Brain pericyte (primary cell): ENCODE measurements around the gene UBL7.

Experiments used
- DNase-seq: peaks from one replicate; pipeline ENCODE4 v3.0.0-alpha.2; 2012; ENCODE audit warnings: low read depth, low spot score

The UBL7 gene

DNA sequence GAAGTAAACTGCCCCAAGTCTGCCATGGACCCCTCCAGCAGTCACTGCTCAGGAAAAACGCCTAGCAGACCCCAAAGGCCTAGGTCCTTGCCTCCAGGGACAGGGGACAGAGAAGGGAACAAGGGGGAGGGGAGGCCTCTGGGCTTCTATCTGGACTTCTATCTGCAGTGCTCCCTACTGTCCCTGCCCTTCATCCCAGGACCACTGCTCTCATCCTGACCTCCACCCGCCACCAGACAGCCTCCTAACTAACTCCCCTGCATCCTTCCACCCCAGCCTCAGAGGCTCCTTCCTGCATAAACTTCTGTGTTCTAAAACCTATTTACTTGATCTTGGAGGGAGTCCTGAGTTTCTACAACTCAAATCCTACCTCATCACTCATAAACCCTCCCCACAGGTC is 52.6 kb downstream of the UBL7 start:
- no peak for DNase-seq

GRCh38 chr15:74406992-74407705 is 53.8 kb downstream of the UBL7 start:
- DNase-seq: peak; percentile 45

DNA sequence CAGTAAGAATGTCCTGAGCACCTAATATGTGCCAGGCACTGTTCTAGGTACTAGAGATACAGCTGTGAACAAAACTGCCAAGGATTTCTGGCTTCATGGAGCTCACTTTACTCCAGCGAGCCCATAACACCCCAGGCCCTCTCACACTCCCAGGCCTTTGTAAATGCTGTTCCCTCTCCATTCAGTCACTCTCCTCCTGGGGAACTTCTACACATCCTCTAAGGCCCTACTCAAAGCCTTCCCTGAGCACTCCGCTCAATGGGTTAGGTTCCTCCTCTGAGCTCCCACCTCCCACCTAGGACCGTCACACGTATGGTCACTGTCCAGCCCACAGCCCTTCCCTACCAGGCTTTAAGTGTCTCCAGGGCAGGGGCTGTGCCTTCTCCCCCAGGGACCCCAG is 54.4 kb downstream of the UBL7 start:
- DNase-seq: no peak

DNA sequence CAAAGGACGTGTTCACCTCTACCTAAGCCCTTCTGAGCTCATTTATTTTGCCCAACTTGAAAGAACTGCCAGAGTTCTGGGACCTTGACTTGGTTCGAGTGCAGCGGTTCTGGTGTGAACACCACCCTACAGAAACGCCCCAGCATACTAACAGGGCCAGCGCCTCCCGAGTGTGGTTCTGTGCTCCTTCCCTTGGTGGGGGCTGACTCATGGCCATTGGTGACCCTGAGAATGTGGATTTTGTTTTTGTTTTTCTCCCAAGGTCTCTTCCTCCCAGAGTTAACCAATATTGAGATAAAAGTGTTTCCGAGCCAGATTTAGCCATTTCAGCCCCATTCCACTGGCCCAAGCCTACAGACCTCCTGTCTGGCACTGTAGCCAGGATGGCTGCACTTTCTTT is 55.1 kb downstream of the UBL7 start:
- DNase-seq: no peak

DNA sequence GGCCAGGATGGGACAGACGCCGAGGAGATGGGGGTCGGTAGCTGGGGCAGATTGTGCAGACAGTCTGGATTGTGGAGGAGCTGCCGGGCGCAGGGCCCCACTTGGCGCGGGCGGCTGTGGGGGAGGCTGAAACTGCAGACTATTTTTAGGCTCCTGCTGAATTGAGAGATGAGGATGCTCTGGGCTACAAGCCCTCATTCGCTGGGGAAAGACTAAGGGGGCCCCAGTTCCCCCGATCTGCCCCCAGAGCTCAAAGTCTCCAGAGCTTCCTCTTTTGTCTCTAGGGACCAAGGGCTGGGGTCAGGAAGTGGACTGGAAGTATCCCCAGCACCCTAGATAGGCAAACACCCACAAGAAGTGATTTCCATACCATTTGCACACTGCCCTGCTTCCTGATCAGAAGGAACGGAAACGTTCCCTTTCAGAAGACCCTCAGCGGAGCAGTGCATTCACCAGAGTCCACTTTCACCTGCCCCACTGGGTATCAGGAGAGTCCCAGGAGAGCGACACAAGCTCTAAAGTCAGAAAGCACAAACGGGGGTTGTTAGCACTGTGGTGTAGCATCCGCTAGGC is 56.9 kb downstream of the UBL7 start:
- no peak for DNase-seq

- DNase-seq: no peak
Measured at GRCh38 chr15:74403588-74403919, 57.4 kb downstream of the UBL7 start.

GRCh38 chr15:74402873-74403587 is 57.9 kb downstream of the UBL7 start:
- DNase-seq: no peak

DNA sequence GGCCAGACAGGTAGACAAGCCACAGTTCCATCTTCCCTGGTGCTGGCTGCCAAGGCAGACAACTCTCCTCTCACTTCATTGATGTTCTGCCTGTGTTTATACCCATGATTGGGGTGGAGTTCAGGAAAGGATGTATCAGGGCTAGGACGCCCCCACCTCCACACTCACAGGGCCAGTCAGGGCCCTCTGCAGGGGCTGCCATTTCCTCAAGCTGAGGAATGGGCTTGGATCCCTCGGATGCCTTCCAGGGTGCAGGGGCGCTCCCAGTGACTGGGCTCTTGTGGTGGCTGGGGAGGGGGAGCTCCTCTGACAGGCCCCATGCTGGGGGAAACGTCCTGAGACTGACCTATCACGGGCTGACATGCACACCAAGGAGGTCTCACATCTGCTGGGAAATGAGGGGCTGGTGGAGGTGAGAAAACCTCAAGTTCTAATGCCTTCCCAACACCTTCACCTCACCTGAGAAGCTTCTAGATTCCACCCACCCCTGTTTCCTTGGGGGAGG is 58.6 kb downstream of the UBL7 start:
- no peak for DNase-seq

- DNase-seq: no peak
Measured at GRCh38 chr15:74400915-74401757, 59.8 kb downstream of the UBL7 start.

DNA sequence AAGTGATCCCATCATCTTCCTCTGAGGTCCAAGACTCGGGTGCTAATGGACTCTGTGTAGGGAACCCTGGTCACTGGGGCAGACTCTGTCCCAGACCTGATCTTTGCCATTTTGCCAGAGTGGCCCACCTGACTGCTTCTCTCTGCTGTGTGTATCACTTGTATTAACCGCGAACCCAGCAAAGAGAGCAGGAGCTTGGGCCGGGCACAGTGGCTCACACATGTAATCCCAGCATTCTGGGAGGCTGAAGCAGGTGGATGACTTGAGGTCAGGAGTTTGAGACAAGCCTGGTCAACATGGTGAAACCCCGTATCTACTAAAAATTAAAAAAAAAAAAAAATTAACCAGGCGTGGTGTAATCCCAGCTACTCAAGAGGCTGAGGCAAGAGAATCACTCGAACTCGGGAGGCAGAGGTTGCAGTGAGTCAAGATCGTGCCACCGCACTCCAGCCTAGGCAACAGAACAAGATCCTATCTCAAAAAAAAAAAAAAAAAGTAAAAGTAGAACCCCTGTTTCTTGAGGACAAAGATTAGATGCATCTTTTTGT is 60.6 kb downstream of the UBL7 start:
- no peak for DNase-seq

GRCh38 chr15:74399511-74400312 is 61.2 kb downstream of the UBL7 start:
- DNase-seq: no peak

- DNase-seq: no peak
Measured at GRCh38 chr15:74399100-74399499, 61.9 kb downstream of the UBL7 start.

- no peak for DNase-seq
Measured at GRCh38 chr15:74398183-74398582, 62.8 kb downstream of the UBL7 start.

DNA sequence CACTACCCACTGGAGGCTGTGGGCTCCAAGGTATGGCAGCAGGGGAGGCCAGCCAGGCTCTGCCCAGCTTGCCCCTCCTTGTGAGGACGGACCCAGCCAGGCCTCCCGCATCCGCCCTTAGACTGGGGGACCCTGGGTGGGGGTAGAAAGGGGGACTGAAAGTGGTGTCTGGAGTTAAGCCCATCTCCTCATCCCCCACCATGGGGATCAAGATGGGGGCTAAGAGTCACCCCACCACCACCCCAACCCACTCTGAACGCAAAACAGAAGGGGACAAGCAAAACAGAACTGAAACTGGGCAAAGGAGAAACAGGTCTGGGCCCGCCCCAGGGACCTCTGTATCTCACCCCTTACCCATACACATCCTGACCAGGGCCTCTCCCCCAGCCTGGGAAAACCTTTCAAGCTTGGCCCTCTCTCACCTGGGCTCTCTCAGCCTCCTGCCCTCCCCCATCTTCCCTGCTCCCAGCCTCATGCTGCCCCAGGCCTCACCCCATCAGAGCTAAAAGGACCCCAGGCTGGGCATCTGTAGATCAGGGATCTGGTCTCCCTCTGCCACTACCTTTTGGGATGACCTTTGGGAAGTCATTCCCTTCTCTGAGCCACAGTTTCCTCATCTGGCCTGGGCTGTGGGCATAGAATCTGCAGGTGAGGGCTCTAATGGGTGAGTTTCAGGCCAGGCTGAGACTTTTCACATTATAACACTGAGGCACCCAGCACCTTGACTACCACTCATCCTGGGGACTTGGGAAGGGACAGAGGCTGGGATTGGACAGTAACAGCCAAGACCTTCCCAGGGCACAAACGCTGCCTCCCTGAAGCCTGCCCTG is 63.5 kb downstream of the UBL7 start:
- DNase-seq: no peak

- DNase-seq: no peak
Measured at GRCh38 chr15:74396445-74397238, 64.3 kb downstream of the UBL7 start.

DNA sequence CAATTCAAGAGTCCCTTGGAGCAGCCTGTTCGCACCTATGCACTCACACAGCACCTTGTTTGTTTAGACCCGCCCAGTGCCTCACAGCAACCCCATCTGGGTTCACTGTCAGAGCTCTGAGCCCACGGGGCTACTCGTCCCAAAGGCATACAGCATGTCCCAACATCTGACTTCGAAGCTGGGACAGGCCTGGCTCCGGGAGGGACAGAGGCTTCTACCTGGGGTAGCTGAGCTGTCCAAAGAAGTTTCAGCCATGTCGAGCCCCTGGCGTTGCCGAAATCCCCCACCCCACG is 64.9 kb downstream of the UBL7 start:
- DNase-seq: no peak
